GM19240 (cell line): ENCODE data around the gene DNAJB8.

ENCODE experiments used
- DNase-seq: peaks from one replicate; pipeline ENCODE4 v3.0.0; 2011; ENCODE audit warnings: low spot score; ENCODE audit not compliant: insufficient read length

DNAJB8 gene

DNA sequence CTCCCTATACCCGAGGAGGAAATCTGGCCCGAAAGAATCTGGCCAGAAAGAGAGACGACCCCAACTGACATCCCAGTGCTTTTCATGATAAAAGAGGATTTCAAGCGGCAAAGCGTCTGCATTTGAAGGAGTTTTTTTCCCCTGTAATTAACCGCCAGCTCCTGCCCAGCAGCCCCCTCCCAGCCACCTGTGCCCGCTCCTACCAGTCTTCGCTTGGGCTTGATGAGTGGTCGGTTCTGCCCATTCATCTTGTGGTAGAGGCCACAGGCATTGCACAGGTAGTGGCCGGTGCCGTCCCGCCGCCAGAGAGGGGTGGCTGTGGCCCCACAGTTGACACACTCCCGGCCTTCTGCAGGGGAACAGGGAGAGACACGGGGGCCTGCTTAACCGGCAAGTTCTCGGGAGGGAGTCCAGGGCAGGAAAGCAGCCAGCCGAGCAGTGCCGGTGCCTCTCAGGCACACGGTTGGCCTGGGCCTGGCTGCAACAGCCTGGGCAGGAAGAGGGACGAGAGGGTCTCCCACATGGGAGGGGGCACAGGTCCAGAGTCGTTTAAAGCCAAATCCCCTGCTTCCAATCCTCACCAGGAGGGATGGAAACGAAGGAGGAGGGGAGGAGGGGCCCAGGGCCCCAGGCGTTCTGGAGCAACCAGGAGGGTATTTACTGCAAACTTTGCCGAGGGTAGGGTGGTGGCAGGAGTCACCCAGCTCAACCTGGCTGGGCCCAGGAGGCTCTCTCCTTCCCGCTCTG is 17.1 kb upstream of the DNAJB8 start:
- no peak for DNase-seq

DNA sequence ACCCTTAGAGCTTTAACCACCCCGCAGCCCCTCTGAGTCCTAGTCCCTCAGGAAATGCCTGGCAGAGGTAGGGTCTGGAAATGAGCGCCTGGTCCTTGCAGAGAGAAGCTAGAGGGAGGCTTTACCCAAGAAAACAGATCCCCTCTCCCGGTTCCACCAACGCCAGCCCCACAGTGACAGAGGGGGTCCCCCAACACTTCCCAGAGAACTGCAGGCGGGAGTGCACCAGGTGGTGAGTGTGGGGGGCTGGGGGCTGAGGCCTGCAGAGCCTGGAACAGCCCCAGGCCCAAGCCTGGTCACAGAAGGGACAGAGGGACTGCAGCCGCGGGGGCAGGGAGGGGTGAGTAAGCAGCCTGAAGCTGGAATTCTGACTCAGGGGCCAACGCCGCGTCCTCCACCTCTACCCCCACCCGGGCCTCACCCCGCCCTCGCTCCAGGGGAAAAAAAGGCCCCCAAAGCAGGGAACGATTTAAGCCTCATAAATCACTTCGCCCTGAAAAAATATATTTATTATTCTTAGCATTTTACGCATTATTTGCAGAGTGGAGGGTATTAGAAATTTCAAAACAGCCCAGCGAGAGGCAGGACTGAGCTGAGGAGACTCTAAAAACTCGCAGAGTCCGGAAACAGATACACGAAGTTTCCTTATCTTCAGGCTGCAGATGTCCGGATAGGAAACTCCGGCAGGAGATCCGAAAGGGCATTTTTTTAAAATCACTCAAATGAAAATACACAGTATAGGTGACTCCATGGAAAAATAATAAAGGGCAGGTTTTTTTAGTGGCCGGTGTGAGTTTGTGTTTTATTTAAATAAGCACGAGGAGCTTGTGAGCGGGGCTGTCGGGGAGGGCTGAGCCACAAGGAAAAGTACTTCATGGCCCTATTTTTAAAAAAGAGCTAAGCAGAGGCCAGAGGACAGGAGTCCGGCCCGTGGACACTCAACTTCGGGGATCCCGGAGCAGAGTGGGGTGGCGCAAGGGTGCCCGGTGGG is 16.3 kb upstream of the DNAJB8 start:
- no peak for DNase-seq

DNA sequence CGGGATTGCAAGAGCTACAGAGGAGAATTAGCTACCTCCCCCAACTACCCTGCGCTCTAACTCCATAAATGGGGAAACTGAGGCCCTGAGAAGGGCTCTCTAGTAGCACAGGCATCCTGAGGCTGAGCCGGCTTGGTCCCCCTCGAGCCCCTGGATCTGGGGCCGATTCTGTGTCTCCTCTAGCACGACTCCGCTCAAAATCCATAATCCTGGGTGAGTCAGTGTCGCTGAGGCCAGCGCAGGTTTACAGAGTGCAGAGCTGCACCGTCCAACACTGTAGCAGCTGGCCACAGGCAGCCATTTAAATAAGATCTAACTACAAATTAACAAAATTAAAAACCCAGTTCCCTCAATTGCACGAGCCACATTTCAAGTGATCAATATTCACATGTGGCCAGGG is 15.5 kb upstream of the DNAJB8 start:
- DNase-seq = no peak

DNA sequence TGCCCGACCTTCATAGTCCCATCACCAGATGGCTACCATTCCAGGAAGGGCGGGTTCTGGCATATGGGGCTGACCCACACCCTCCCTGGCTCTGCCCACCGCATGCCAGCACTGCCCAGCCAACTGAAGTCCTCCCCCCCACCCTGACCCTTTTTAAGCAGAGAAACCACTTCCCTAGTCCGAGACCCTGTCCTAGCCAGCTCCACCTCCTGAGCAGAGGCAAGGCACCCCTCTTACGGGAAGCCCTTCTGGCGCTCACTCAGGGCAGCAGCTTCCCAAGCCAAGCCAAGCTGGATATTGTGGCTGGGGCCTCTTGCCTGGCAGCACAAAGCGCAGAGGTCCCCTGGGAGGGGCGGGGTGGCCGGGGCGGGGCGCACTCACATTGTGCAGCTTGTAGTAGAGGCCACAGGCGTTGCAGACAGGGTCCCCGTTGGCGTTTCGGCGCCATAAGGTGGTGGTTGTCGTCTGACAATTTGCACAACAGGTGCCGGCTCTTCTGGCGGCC is 14.8 kb upstream of the DNAJB8 start:
- DNase-seq = no peak

DNA sequence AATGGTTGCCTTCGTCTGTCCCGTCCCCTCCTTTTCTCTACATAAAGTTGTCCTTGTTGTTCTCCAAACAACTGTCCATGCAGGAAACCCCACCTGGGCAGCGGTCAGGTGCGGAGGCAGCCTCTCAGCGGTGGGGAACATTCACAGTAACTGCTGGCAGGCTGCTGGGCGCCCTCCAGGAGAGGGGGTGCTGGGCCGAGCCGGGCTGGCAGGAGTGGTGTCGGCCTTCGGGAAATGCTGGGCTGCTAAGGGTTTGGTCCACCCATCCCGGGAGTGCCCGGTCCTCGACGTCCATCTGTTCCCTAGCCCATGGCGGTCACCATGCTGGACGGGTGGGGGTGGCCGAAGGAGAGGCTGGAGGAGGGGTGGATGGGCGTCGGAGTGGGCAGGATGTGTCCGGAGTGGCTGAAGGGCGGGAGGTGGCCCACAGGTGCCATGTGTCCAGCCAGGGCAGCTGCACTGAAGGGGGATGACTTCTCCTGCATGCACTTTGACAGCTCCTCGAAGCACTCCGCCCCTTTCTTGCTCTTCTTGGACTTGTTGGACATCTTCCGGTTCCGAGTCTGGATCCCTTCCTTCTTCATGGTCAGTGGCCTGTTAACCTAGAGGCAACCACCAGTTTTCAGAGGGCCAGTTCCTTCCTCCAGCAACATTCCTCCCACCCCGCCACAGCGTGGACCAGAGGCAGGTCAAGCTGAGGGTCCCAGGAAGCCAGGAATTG is 14.2 kb upstream of the DNAJB8 start:
- DNase-seq = no peak

DNA sequence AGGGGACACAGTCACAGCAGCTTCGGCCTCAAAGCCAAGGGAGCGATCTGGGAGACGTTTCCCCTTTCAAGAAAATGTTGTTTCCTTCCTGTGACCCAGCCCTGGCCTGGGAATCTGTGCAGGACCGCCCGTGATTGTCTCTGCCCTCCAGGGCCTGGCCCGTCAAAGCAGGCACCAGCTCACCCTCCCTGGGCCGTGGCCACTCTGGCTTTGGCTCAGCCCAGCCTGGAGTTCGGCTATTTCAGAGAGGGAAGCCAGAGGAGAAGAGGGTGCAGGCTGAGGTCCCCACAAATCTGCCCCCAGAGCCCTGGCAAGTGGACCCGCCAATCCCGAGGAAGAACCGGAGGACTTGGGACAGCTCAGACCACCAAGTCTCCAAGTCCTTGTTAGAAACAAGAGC is 13.6 kb upstream of the DNAJB8 start:
- no peak for DNase-seq

DNA sequence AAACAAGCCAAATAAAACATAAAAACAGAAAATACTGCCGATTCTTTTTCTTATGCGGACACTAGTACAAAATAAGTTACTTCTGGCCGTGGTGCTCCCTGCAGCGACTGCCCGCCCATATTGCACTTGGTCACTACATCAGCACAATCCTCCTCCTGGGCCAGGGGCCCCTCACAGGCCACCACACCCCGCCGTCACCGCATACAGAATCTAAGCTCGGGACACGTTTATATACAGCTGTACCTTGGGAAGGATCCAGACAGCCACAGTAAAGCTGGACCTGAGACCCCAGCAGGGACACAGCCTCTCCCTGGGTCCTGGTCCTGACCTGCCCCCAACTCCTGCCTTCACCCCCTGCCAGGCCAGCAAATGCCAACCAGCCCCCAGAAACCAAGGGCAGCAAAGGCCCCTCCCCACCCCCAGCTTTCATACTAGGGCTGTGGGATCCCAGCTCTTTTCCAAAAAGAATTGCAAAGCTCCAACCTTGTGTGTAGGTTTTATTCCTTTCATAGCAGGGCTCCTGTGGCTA is 12.9 kb upstream of the DNAJB8 start:
- no peak for DNase-seq

DNA sequence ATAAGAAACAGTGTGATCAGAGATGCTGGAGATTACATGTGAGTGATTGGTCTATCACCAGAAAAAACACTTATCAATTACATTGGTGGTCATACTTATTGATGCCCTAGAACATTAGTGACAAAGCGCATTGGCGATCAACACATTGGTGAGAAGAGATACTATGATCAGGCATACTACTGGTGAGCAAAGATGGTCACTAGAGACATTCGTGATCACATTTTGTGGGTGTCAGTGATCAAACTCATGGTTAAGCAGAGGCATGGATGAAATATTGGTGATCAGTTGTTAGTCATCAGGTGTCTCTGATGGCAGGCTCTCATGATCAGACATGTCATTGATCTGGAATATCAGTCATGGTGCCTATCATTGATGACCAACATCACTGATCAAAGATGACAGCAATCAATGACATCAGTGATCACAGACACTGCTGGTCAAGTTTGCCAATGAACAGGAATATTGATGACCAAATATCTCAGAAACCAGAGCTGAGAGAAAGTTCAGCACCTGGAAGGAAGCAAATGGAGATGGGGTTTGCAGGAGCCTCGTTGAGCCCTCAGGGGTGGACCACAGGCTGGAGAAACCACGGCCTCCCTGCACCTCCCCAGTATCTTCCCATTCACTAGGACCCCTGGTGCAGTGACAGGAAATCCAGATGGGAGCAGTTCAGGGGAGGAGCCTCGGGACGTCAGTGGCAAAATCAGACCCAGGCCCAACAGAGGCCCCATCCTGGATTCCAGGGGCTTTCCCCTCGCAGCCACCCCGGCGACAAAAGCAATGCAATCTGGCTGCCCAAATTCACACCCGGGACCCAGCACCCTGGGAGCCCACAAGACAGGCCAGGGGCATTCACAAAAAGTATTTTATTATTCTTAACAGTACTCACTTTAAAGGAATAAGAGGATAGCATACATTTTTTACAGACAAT is 12.2 kb upstream of the DNAJB8 start:
- DNase-seq = no peak

DNA sequence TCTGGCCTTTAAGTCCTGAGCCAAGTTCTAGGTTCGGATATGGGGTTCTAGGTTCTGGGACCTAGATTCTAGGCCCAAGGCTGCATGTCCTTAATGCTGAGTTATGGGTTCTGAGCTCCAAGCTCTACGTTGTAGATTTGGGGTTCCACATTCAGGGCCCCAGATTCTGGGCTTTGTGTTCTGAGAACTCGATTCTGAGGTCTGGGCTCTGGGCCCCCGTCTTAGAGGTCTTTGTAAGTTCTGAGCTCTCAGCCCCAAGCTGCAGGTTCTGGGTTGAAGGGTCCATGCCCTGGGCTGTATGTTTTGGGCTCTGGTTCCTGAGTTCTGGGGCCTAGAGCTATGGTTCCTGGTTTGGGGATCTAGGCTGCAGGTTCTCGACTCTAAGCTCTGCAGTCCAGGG is 10.0 kb upstream of the DNAJB8 start:
- no peak for DNase-seq

DNA sequence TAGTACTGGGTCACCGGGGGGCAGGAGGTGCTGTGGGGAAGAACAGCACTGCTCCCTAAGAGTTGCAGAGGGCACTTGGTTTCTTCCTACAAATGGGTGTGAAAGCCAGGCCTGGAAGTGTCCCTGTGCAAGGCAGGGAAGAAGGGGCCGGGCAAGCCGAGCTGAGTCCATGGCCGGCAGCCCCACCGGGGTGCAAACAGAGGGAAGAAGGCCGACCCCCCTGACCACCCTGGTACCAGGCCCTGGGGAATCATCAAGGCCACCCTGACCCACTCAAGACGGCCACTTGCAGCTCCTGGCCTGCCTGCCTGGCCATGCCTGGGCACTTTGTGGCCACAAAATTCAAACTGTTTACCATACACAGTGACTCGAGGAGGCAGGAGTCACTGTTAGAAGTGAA is 8.7 kb upstream of the DNAJB8 start:
- DNase-seq = no peak

DNA sequence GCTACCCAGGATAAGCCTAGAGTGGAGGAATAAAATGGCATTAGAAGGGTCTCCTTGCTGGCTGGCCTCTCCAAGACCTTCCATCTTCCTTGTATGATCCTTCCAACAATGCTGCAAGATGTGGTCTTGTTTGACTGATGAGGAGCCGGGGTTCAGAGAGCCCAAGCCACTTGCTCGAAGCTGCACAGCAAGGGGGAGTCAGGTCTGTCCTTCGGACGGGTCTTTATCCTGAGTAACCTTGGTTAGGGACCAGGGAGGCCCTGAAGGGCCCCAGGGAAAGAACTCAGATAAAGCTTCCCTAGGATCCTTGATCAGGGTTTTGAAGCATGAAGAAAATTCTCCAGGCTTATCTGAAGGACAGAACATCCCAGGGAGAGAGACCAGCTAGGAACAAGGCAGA is 7.0 kb upstream of the DNAJB8 start:
- no peak for DNase-seq

DNA sequence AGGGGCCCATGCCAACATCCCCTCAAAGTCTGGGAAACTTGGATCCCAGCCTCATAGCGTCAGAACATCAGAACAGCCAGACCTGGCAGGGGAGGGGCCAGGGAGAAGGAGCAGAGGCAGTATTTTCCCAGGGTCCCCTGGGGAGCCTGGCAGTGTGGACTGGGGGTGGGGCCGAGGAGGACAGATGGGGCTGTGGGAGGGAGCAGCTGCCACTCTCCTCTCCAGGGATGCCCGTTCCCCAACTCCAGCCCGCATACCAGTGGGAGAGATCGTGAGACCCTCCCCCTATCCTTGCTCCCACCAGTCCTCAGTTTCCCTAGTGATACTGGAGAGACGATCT is 6.5 kb upstream of the DNAJB8 start:
- DNase-seq = no peak

DNA sequence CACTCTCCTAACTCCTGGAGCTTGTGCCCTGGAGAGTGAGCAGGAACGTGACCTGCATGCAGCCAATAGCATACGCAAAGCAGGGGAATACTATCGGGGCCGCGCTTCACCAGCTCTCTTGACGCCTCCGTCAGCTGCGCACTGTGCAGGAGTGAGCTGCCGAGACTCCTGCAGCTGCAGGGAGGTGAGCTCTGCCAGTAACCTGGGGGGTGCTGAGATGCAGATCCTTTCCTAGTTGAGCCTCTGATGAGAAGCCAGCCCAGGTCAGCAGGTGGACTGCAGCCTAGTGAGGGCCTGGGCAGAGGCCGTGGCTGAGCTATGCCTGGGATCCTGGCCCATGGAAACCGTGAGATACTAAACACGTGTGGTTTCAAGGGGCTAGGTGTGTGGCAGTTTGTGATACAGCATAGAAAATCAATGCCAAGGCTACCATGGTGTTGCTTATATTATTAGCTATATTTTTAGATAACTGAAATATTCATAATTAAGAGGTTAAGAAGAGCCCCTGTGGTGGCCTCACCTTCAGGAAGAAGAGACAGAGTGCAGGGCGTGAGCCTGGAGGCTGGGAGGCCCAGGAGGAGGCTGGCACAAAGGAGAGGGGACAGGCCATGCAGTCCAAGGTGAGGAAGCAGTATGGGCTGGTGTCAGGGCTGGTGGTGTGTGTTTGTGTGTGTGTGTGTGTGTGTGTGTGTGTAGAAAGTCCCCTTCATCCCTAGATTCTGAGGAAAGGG is 5.9 kb upstream of the DNAJB8 start:
- no peak for DNase-seq

DNA sequence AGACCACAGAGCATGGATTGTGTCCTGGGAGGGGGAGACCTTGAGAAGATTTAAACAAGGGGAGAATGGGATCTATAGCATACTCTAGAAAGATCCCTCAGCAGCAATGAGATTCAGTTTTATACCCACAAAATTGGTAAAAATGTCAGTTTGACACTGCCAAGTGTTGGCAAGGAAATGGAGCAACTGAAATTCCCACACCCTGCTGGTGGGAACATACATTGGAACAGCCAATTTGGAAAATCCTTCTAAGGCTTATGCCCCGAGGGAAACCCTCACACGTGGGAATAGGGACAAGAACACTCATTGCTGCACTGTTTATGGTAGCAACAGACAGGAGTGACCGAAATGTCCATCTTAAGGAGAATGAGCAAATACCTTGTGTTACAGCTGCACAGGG is 5.0 kb upstream of the DNAJB8 start:
- DNase-seq = no peak

DNA sequence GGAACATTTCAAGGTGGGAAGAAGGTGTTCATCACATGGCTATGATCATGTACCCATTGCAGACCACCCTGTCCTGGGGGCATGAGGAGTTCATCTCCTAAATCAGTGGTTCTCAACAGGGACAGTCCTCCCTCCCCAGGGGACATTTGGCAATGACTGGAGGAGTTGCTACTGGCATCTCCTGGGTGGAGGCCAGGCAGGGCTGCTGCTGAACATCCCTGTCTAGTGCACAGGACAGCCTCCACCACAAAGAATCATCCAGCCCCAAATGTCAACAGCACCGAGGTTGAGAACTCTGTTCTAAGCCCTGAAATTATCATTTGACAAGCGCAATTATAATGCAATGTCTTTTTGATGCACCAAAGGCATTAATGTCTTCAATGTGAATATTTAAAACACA is 4.4 kb upstream of the DNAJB8 start:
- no peak for DNase-seq

DNA sequence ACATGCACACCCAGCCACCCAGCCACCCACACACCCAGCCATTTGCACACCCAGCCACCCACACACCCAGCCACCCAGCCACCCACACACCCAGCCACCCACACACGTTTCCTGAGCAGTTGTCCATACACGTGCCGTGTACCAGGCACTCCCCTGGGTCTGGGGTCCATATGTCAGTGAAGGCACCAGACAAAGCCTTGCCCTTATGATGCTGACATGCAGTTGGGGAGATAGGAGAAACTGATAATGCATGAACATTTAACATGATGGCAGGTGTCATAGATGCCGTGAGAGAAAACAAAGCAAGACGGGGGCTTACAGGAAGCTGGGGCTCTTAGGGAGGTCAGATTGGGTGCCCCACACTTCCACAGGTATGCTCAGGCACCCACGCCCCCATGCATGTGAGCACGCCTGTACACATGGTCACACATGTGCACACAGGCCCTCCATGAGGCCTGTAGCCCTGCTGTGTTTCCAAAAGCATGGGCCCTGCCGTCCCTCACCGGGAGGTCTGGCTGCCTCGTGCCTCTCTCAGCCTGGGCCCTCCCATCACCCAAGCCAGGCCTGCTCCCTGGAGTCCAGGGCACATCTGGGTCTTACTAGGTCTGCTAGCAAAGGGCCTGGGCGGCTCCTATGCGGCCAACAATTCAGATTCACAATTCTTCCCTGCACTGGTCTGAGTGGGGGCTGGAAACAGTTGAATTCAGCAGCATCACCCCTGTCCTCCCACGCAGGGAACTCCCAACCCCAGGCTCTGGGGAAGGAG is 3.6 kb upstream of the DNAJB8 start:
- DNase-seq = no peak

DNA sequence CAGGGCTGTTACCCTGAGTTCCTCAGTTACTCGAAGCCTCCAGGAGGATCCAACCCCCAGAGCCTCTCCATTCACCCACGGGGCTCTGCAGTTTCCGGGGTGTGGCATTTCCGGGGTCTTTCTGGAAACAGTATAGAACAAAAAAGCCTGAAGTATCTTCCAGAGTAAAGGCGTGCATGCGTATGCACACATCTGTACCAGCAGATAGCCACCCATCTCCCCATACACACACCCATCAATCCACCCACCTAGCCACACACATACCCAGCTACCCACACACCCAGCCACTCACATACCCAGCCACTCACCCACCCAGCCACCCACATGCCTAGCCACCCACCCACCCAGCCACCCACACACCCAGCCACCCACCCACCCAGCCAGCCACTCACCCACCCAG is 2.9 kb upstream of the DNAJB8 start:
- no peak for DNase-seq

DNA sequence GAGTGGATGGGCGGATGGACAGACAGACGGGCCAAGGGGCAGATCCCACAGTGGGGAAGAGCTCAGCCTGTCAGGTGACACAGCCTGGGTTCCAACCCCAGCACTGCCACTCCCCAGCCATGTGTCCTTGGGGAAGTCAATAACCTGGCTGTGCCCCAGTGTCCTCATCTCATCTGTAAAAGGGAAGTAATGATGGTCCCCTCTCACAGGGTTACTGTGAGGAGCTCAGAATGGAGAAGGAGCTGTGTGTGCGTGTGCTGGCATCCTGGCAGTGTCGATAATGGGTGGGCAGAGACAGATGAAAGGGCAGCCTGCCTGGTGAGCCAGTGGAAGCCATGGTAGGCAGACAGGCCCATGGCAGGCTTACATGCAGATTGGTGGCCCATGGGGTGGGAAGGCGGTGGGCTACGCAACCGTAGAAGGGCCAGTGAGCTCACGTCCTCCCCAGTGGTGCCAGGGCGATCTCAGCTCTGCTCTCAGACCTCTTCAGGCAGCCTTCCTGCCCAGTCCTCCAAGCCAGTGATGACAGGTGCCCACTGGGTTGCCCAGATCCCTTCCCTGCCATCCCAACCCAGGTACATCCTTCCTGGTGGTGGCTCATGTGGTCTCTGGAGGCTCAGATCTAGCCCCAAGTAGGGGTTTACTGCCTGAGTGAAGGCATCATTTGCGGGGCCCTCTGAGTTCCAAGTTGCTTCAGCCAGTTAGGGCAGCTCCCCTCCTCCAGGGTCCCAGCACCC is 2.3 kb upstream of the DNAJB8 start:
- DNase-seq = no peak
